SU-DHL-6 (cell line): Measurements from ENCODE around the gene CCNB1IP1.

ENCODE experiments used
- H2AFZ ChIP-seq: fragments of 200-600 bp; sonication (generic); 2 replicates; pipeline ENCODE4 v1.6.1; 2014; ENCODE audit warnings: low read depth, mild to moderate bottlenecking, moderate library complexity, mixed read lengths, antibody characterized with exemption, low read length; ENCODE audit not compliant: severe bottlenecking
- H3F3A ChIP-seq: fragments of 200-600 bp; shearing (Covaris generic); 2 replicates; pipeline ENCODE4 v1.6.0; 2016; ENCODE audit warnings: antibody characterized with exemption, mild to moderate bottlenecking; ENCODE audit not compliant: insufficient read depth
- H3K27ac ChIP-seq: fragments of 200-600 bp; sonication (generic); 2 replicates; pipeline ENCODE4 v1.5.1; 2016; ENCODE audit warnings: low read depth, mild to moderate bottlenecking, low read length, moderate library complexity, mixed read lengths
- H3K27me3 ChIP-seq: fragments of 200-600 bp; sonication (generic), shearing (Covaris generic); 2 replicates; pipeline ENCODE4 v1.6.0; 2014; ENCODE audit warnings: mild to moderate bottlenecking, low read length
- H3K36me3 ChIP-seq: fragments of 200-600 bp; sonication (generic); 2 replicates; pipeline ENCODE4 v1.6.1; 2014; ENCODE audit warnings: mild to moderate bottlenecking, low read length, mixed read lengths
- H3K4me2 ChIP-seq: fragments of 300-600, 200-600 bp; shearing (Covaris generic), sonication (generic); 2 replicates; pipeline ENCODE4 v1.6.0; 2014; ENCODE audit warnings: low read length, low read depth, mild to moderate bottlenecking; ENCODE audit not compliant: poor library complexity, severe bottlenecking
- H3K4me3 ChIP-seq: fragments of 200-600 bp; sonication (generic); 2 replicates; pipeline ENCODE4 v1.5.1; 2014; ENCODE audit warnings: antibody characterized with exemption, low read length, mild to moderate bottlenecking, mixed read lengths; ENCODE audit not compliant: insufficient read depth, poor library complexity, severe bottlenecking
- H3K79me2 ChIP-seq: fragments of 200-600 bp; sonication (generic); 2 replicates; pipeline ENCODE4 v1.6.1; 2014; ENCODE audit warnings: mild to moderate bottlenecking, low read length, moderate library complexity; ENCODE audit not compliant: insufficient read depth
- H3K9ac ChIP-seq: fragments of 200-600 bp; sonication (generic); 2 replicates; pipeline ENCODE4 v1.7.0; 2014; ENCODE audit warnings: mild to moderate bottlenecking, low read length
- H3K9me2 ChIP-seq: fragments of 200-600 bp; sonication (generic); replicated peaks from 2 replicates; pipeline ENCODE4 v1.6.1; 2014; ENCODE audit warnings: low read length; ENCODE audit not compliant: insufficient read depth
- H3K9me3 ChIP-seq: fragments of 200-600 bp; sonication (generic); 2 replicates; pipeline ENCODE4 v1.6.1; 2014; ENCODE audit warnings: low read length, mixed read lengths; ENCODE audit not compliant: insufficient read depth
- H4K20me1 ChIP-seq: fragments of 200-600 bp; sonication (generic); 2 replicates; pipeline ENCODE4 v1.6.1; 2014; ENCODE audit warnings: low read depth, mild to moderate bottlenecking, antibody characterized with exemption, low read length, moderate library complexity, mixed read lengths
- EZH2phosphoT487 ChIP-seq: fragments of 200-600 bp; sonication (generic), shearing (Covaris generic); conservative IDR thresholded peaks from 2 replicates; pipeline ENCODE4 v1.6.1; 2018; ENCODE audit warnings: mild to moderate bottlenecking, antibody characterized with exemption, low read length, moderate library complexity, mixed read lengths
- TF ChIP-seq, protein P1 (sequence below): fragments of 200-600 bp; sonication (generic); IDR thresholded peaks from one replicate; pipeline ENCODE4 v1.5.1; 2017; ENCODE audit warnings: antibody characterized with exemption, mild to moderate bottlenecking, low read length, moderate library complexity; ENCODE audit not compliant: insufficient read depth, poor library complexity, severe bottlenecking

Gene CCNB1IP1

DNA sequence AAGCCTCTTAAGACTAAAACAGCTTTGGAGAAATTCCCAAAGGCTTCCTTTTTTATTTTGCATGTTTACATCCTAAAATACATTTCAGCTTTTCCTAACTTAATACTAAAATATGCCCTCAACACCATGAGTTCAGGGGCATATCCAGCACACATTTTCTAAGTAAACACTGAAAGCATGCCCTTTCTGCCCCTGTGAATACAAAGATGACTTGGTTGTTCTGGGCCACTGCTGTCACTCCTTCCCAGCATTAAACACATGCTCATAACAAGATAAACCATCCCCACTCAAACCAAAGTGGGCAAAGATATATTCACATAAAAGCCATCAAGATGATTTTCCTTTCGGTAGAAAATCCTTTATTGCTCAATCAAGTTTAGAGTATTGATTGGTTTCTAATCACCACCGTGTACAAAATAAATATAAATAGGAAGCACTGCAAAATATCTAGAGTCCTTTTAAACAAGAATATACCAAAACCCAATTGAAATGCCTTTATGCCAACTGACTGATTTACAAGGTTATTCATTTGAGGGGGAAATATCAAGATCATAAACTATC is 1.9 kb downstream of the CCNB1IP1 start:
- Histone ChIP-seq H3F3A (peaks cover 30% of the 10 kb centered on the region), H2AFZ (no peak overlapping the region), H3K4me3 (no peak overlapping the region), H3K27ac (0 out of 2 replicates have a peak overlapping the region, but pooled peaks have one; percentile 19), H3K27me3 (no peaks in the 10 kb centered on the region), H3K36me3 (peaks cover 17% of the 10 kb centered on the region), H4K20me1 (0 out of 2 replicates have a peak, but pooled peaks cover 6% of the 10 kb centered on the region), H3K79me2 (peaks cover 63% of the 10 kb centered on the region), H3K4me2 (peak overlapping the region; percentile 100), H3K9ac (no peak overlapping the region), H3K9me3 (no peaks in the 10 kb centered on the region), H3K9me2 (no peaks in the 10 kb centered on the region)
- no peak for TF ChIP-seq EZH2phosphoT487
- TF ChIP-seq, protein P1, sequence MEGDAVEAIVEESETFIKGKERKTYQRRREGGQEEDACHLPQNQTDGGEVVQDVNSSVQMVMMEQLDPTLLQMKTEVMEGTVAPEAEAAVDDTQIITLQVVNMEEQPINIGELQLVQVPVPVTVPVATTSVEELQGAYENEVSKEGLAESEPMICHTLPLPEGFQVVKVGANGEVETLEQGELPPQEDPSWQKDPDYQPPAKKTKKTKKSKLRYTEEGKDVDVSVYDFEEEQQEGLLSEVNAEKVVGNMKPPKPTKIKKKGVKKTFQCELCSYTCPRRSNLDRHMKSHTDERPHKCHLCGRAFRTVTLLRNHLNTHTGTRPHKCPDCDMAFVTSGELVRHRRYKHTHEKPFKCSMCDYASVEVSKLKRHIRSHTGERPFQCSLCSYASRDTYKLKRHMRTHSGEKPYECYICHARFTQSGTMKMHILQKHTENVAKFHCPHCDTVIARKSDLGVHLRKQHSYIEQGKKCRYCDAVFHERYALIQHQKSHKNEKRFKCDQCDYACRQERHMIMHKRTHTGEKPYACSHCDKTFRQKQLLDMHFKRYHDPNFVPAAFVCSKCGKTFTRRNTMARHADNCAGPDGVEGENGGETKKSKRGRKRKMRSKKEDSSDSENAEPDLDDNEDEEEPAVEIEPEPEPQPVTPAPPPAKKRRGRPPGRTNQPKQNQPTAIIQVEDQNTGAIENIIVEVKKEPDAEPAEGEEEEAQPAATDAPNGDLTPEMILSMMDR = no peak

DNA sequence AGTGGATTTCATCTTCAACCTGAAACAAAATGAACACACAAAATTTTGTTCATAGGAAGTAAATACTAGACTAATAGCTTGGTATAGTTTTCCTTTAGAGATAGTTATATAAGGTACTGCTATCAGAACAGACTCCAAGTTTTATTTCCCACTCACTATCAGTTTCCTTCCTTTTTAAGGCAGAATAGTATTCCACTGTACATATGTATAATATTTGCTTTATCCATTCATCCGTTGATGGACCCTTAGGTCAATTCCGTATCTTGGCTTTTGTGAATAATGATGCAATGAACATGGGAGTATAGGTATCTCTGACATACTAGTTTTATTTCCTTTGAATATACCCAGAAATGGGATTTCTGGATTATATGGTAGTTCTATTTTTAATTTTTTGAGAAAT is 3.7 kb downstream of the CCNB1IP1 start:
- Histone ChIP-seq H2AFZ (no peak overlapping the region), H3K36me3 (peaks cover 31% of the 10 kb centered on the region), H3K4me2 (no peak overlapping the region), H3K9ac (no peak overlapping the region), H3K27ac (peak overlapping the region; percentile 44; the same call in 1 of the 2 replicates), H3K9me3 (no peaks in the 10 kb centered on the region), H3K4me3 (no peak overlapping the region), H4K20me1 (0 out of 2 replicates have a peak, but pooled peaks cover 6% of the 10 kb centered on the region), H3K9me2 (no peaks in the 10 kb centered on the region), H3K79me2 (peaks cover 67% of the 10 kb centered on the region), H3K27me3 (no peaks in the 10 kb centered on the region), H3F3A (peaks cover 33% of the 10 kb centered on the region)
- TF ChIP-seq, protein P1 = no peak
- no peak for TF ChIP-seq EZH2phosphoT487

DNA sequence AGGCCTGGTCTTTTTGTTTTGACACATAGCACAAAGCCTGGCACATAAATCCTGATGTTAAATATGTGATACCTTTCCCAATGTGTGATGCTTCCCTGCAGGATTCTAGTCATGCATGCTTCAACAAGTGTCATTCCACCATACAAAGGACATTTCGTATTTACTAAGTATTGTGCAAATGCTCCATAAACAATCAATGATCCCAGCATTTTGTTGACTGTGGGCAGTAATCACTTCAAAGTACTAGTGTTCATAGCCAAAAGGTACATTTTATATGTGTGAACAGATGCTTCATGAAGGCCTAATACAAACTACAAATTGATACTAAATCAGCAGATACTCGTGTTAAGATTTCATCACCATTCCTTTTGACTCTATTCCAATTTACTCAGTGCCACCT is 4.4 kb downstream of the CCNB1IP1 start:
- peak overlapping the region; percentile 44 for H3K27ac ChIP-seq
- H3F3A ChIP-seq = peaks cover 33% of the 10 kb centered on the region
- H3K9me2 ChIP-seq = no peaks in the 10 kb centered on the region
- no peak overlapping the region for H3K4me3 ChIP-seq
- H3K36me3 ChIP-seq = peaks cover 33% of the 10 kb centered on the region
- H4K20me1 ChIP-seq = 0 out of 2 replicates have a peak, but pooled peaks cover 6% of the 10 kb centered on the region
- H3K4me2 ChIP-seq = no peak overlapping the region
- H3K9me3 ChIP-seq = no peaks in the 10 kb centered on the region
- peaks cover 67% of the 10 kb centered on the region for H3K79me2 ChIP-seq
- no peaks in the 10 kb centered on the region for H3K27me3 ChIP-seq
- H3K9ac ChIP-seq = 0 out of 2 replicates have a peak overlapping the region, but pooled peaks have one; percentile 12
- H2AFZ ChIP-seq = no peak overlapping the region
- TF ChIP-seq, protein P1 = no peak
- TF ChIP-seq EZH2phosphoT487 = no peak
